Breast epithelium (tissue), 3 donors: Measurements from ENCODE around the gene EPX.

Experiments
- CTCF ChIP-seq, 3 donors: fragments of 450-650 bp; IDR thresholded peaks; one replicate each; pipeline ENCODE4 v1.5.1; 2016 to 2017; ENCODE audit warnings: antibody characterized with exemption in 3 of 3, mild to moderate bottlenecking in 3 of 3, moderate library complexity in 3 of 3
- POLR2A ChIP-seq: fragments of 450-650 bp; IDR thresholded peaks from one replicate; pipeline ENCODE4 v1.6.1; 2016; ENCODE audit warnings: antibody characterized with exemption, mild to moderate bottlenecking, moderate library complexity
- POLR2AphosphoS5 ChIP-seq, 3 donors: sonication (generic); formaldehyde crosslinking; IDR thresholded peaks; one replicate each; pipeline ENCODE4 v1.6.1; 2017; ENCODE audit warnings: antibody characterized with exemption in 3 of 3

- TF ChIP-seq CTCF (IDR thresholded peaks at IDR 0.05) (no peak), POLR2AphosphoS5 (IDR thresholded peaks at IDR 0.05) (no peak), POLR2A (no peak)
Measured at GRCh38 chr17:58181796-58182195, 10.7 kb upstream of the EPX start.
